K562 (cell line): ENCODE measurements around the gene ADORA2B. TPM values are rescaled to one million over a fixed set of nuclear protein-coding genes. Genes with fewer than 3 reads are reported as not detected.

Experiments used
- ATAC-seq: fragments of 200-7000 bp; cut with Tn5 transposase; 3 replicates; pipeline ENCODE4 v1.9.1; 2020; ENCODE audit warnings: moderate library complexity
- BruUV-seq: library from RNA; stranded (reverse); fragments of 400-500 nt; replicated peaks from 2 replicates; lab custom pipeline; 2021; lab: Mats Ljungman, UMichigan
- CTCF ChIA-PET: fragments of 300-600 bp; formaldehyde crosslinking; extraction: SDS; loops from one replicate; lab custom pipeline; 2021; ENCODE audit warnings: low intra/inter-chr PET ratio; lab: Yijun Ruan, JAX
- POLR2A ChIA-PET: fragments of 300-600, 350-650 bp; sonication (Branson Sonifier 250); formaldehyde crosslinking; extraction: SDS; loops from one replicate; lab custom pipeline; 2021; ENCODE audit warnings: antibody characterized with exemption, inconsistent platforms; lab: Yijun Ruan, JAX
- DNase-seq, 4 experiments: peaks; one replicate each; pipeline versions ENCODE4 v3.0.0 to v3.0.0-alpha.2; 2011 to 2018; ENCODE audit warnings: low spot score in 3 of 4, mixed read lengths in 3 of 4; ENCODE audit errors: extremely low read depth in 1 of 4
- FAIRE-seq: peaks from 2 replicates; lab custom pipeline; 2011; peaks lifted over from hg19 to GRCh38; lab: Jason Lieb, UNC
- H2AFZ ChIP-seq: 2 replicates; pipeline ENCODE4 v1.6.0; 2011; ENCODE audit warnings: low read depth, low read length, control low read depth, inconsistent platforms
- H3K27ac ChIP-seq: fragments of 200-600 bp; 3 replicates; pipeline ENCODE4 v1.8.0; 2011; ENCODE audit warnings: low read depth, mild to moderate bottlenecking, control low read depth, inconsistent platforms, low read length, moderate library complexity, mixed read lengths; ENCODE audit errors: extremely low read depth
- H3K27me3 ChIP-seq, 2 experiments: fragments of 300-600 bp in 1 of 2; 2 replicates in 1 of 2; 3 replicates in 1 of 2; pipeline versions ENCODE4 v1.6.0 to v1.8.0; 2011; ENCODE audit warnings: inconsistent platforms in 2 of 2, low read length in 2 of 2, mild to moderate bottlenecking in 1 of 2, mixed read lengths in 1 of 2, moderate library complexity in 1 of 2; ENCODE audit not compliant: control insufficient read depth in 2 of 2, insufficient read depth in 2 of 2
- H3K36me3 ChIP-seq: fragments of 300-600 bp; 3 replicates; pipeline ENCODE4 v1.8.0; 2011; ENCODE audit warnings: mild to moderate bottlenecking, low read length, inconsistent platforms; ENCODE audit not compliant: control insufficient read depth, insufficient read depth
- H3K4me1 ChIP-seq, 2 experiments: fragments of 200-600 bp in 1 of 2; replicated peaks in 1 of 2; 2 replicates in 1 of 2; 3 replicates in 1 of 2; pipeline versions ENCODE4 v1.5.1 to v1.8.0; 2011; ENCODE audit warnings: inconsistent platforms in 2 of 2, low read length in 2 of 2, mild to moderate bottlenecking in 1 of 2, mixed read lengths in 1 of 2, moderate library complexity in 1 of 2; ENCODE audit not compliant: control insufficient read depth in 2 of 2, insufficient read depth in 2 of 2
- H3K4me2 ChIP-seq: 2 replicates; pipeline ENCODE4 v1.6.1; 2011; ENCODE audit warnings: low read length, control low read depth, inconsistent platforms, mixed read lengths; ENCODE audit not compliant: insufficient read depth
- H3K4me3 ChIP-seq: fragments of 200-600 bp; sonication (generic), shearing (Covaris generic); 2 replicates; pipeline ENCODE4 v1.5.1; 2016; ENCODE audit warnings: control low read depth, inconsistent platforms
- H3K79me2 ChIP-seq: fragments of 200-600 bp; 3 replicates; pipeline ENCODE4 v1.8.0; 2011; ENCODE audit warnings: low read length, inconsistent platforms; ENCODE audit not compliant: control insufficient read depth, insufficient read depth
- H3K9ac ChIP-seq, 2 experiments: 2 replicates each; pipeline versions ENCODE4 v1.6.0 to v1.6.1; 2011; ENCODE audit warnings: low read depth in 2 of 2, low read length in 2 of 2, control low read depth in 1 of 2, inconsistent platforms in 1 of 2, mild to moderate bottlenecking in 1 of 2, mixed read lengths in 1 of 2; ENCODE audit not compliant: insufficient read depth in 1 of 2
- H3K9me1 ChIP-seq: one replicate; pipeline ENCODE4 v1.6.0; 2011; ENCODE audit warnings: inconsistent platforms, mild to moderate bottlenecking, low read length, moderate library complexity; ENCODE audit not compliant: control insufficient read depth, insufficient read depth
- H3K9me3 ChIP-seq: replicated peaks from 2 replicates; pipeline ENCODE4 v1.5.1; 2011; ENCODE audit warnings: low read depth, low read length, inconsistent platforms; ENCODE audit not compliant: control insufficient read depth, insufficient read depth
- H4K20me1 ChIP-seq: replicated peaks from 2 replicates; pipeline ENCODE4 v1.6.1; 2011; ENCODE audit warnings: low read length, inconsistent platforms, mixed read lengths; ENCODE audit not compliant: control insufficient read depth, insufficient read depth
- ARNT ChIP-seq, 2 experiments: fragments of 450-650 bp; IDR thresholded peaks; 2 replicates each; pipeline ENCODE4 v1.6.1; 2016; ENCODE audit warnings: mild to moderate bottlenecking in 1 of 2
- ATF1 ChIP-seq, 2 experiments: fragments of 450-650 bp in 1 of 2; IDR thresholded peaks; 2 replicates each; pipeline ENCODE4 v1.6.1; 2016; ENCODE audit warnings: missing compliant biosample characterization in 1 of 2, missing genetic modification characterization in 1 of 2
- CHD4 ChIP-seq: fragments of 200-600 bp; sonication (generic); IDR thresholded peaks from 3 replicates; pipeline ENCODE4 v1.6.1; 2012; ENCODE audit warnings: low read depth, mild to moderate bottlenecking, mixed read lengths, low read length, inconsistent platforms; ENCODE audit not compliant: insufficient read depth, insufficient replicate concordance, poor library complexity, severe bottlenecking
- CTCF ChIP-seq, 3 experiments: IDR thresholded peaks in 2 of 3; conservative IDR thresholded peaks in 1 of 3; 2 replicates each; pipeline ENCODE4 v1.5.1; 2011 to 2012; ENCODE audit warnings: low read length in 3 of 3, mild to moderate bottlenecking in 3 of 3, control low read depth in 2 of 3, improper control_type of control experiment in 1 of 3, inconsistent platforms in 1 of 3, low read depth in 1 of 3, mixed read lengths in 1 of 3, moderate library complexity in 1 of 3; ENCODE audit not compliant: insufficient read depth in 2 of 3
- MTA1 ChIP-seq: fragments of 450-650 bp; IDR thresholded peaks from 2 replicates; pipeline ENCODE4 v1.6.1; 2017; ENCODE audit warnings: borderline replicate concordance
- PCBP1 ChIP-seq: fragments of 200-400 bp; formaldehyde crosslinking; IDR thresholded peaks from 2 replicates; pipeline ENCODE4 v1.6.1; 2018; ENCODE audit warnings: mild to moderate bottlenecking, low read depth, low read length; ENCODE audit not compliant: poor library complexity, severe bottlenecking
- RFX7 ChIP-seq: fragments of 250-450 bp; sonication (Bioruptor Pico); IDR thresholded peaks from 2 replicates; pipeline ENCODE4 v1.5.1; 2021; ENCODE audit warnings: mild to moderate bottlenecking
- SETDB1 ChIP-seq: IDR thresholded peaks from one replicate; pipeline ENCODE4 v1.6.1; 2012; ENCODE audit warnings: low read length, control low read depth, inconsistent platforms
- TAL1 ChIP-seq: fragments of 450-650 bp; IDR thresholded peaks from 2 replicates; pipeline ENCODE4 v1.6.1; 2016; ENCODE audit warnings: mild to moderate bottlenecking
- ZBED1 ChIP-seq: IDR thresholded peaks from 2 replicates; pipeline ENCODE4 v1.6.1; 2014
- ZNF217 ChIP-seq: sonication (generic); formaldehyde crosslinking; IDR thresholded peaks from 2 replicates; pipeline ENCODE4 v1.8.0; 2022; ENCODE audit warnings: mild to moderate bottlenecking, missing genetic modification reagents
- ZNF354B ChIP-seq: fragments of 250-450 bp; sonication (Bioruptor Pico); IDR thresholded peaks from 2 replicates; pipeline ENCODE4 v1.4.0; 2020
- ZNF655 ChIP-seq: fragments of 250-450 bp; sonication (Bioruptor Pico); IDR thresholded peaks from 2 replicates; pipeline ENCODE4 v1.5.0; 2021
- WGBS: fragments of 100-300 bp; shearing (Covaris generic); methylation state at CpG from one replicate; pipeline ENCODE4 v1.1.6; 2016; ENCODE audit warnings: low coverage, mixed read lengths; ENCODE audit not compliant: insufficient coverage; ENCODE audit errors: missing lambda C conversion rate; 5-methylcytosine and 5-hydroxymethylcytosine counted together
- in situ Hi-C: fragments of 300-500 bp; cut with MboI; formaldehyde crosslinking; loops from 4 replicates; pipeline ENCODE4 v1.15.0; 2018; ENCODE audit warnings: inconsistent platforms, mixed read lengths
- intact Hi-C: fragments of 100-400 bp; cut with micrococcal nuclease; formaldehyde crosslinking; loops from 2 replicates; pipeline ENCODE4 v1.14.2; 2022
- polyA plus RNA-seq, 8 experiments: library from polyadenylated mRNA; depleted of rRNA in 4 of 8; stranded (reverse) in 5 of 8; unstranded in 3 of 8; fragments of >200 nt; fragmentation: Nextera tagmentation in 2 of 8; fragmentation: Illumina TruSeq in 1 of 8; extraction: Ambion mirVana in 2 of 8; extraction: Trizol in 1 of 8; gene quantifications; 2 replicates each; pipeline versions ENCODE4 v1.2.1 to v1.2.3, GENCODE V29; 2011 to 2014; ENCODE audit warnings: inconsistent platforms in 1 of 8, missing spikeins in 1 of 8
- total RNA-seq, 7 experiments: library from RNA; depleted of rRNA in 6 of 7; stranded (reverse); fragments of >200 nt in 6 of 7; fragmentation: Illumina TruSeq in 2 of 7; extraction: Trizol in 2 of 7; gene quantifications; 2 replicates each; pipeline versions ENCODE4 v1.2.1 to v1.2.3, GENCODE V29; 2011 to 2021; ENCODE audit warnings: low replicate concordance in 1 of 7

ADORA2B gene
- total and polyA plus RNA-seq, 9 of the 15 experiments (the other 6 are each of a cell fraction or from before 2014, with no cell fraction given): 6.4 to 16.6 (median 10.5) TPM

- H3K4me3 ChIP-seq: no peak overlapping the region
- TF ChIP-seq ARNT (IDR thresholded peaks at IDR 0.05): no peak
- TF ChIP-seq TAL1: no peak
- no peak for TF ChIP-seq ZNF354B
- TF ChIP-seq ZBED1: no peak
- TF ChIP-seq RFX7 (CRISPR knock-in tag): no peak
- TF ChIP-seq SETDB1: no peak
- TF ChIP-seq MTA1: no peak
- DNase-seq (no peak), ATAC-seq (no peak), FAIRE-seq (no peak)
- BruUV-seq: no TSS peak
- no peak overlapping the region for H3K9ac ChIP-seq
- H3K9me1 ChIP-seq: no peaks in the 10 kb centered on the region
- no peaks in the 10 kb centered on the region for H3K27me3 ChIP-seq
- ChIA-PET CTCF (no interaction called here), POLR2A (interaction anchor here (1.0 kb wide), 1 partner anchor 10 kb away, joined by 3 read pairs; no protein-coding TSS in a partner anchor)
- no peaks in the 10 kb centered on the region for H3K9me3 ChIP-seq
- in situ Hi-C loops: no loop called here
- H3K36me3 ChIP-seq: no peaks in the 10 kb centered on the region
- no peaks in the 10 kb centered on the region for H4K20me1 ChIP-seq
- WGBS: 73% methylated on average over 1 of the region's 1 CpG
- peaks cover 8 to 12% of the 10 kb centered on the region in 2 experiments; a peak in 4 of 5 replicates for H3K4me1 ChIP-seq
- no peak overlapping the region for H3K27ac ChIP-seq
- intact Hi-C loops: no loop called here
- no peak overlapping the region for H3K4me2 ChIP-seq
- H2AFZ ChIP-seq: no peak overlapping the region
- no peaks in the 10 kb centered on the region for H3K79me2 ChIP-seq
Observed at GRCh38 chr17:15896277-15896676, 48.7 kb upstream of the ADORA2B start.

GRCh38 chr17:15896834-15897233, 48.1 kb upstream of the ADORA2B start:
- Histone ChIP-seq H3K9me3 (no peaks in the 10 kb centered on the region), H2AFZ (no peak overlapping the region), H3K4me1 (peaks cover 8 to 12% of the 10 kb centered on the region in 2 experiments; a peak in 4 of 5 replicates), H3K27me3 (no peaks in the 10 kb centered on the region), H3K4me2 (no peak overlapping the region), H3K36me3 (no peaks in the 10 kb centered on the region), H3K27ac (no peak overlapping the region), H3K79me2 (no peaks in the 10 kb centered on the region), H4K20me1 (no peaks in the 10 kb centered on the region), H3K9ac (no peak overlapping the region), H3K4me3 (no peak overlapping the region), H3K9me1 (no peaks in the 10 kb centered on the region)
- FAIRE-seq: no peak
- intact Hi-C loops (no loop called here), in situ Hi-C loops (no loop called here)
- CTCF ChIA-PET: no interaction called here
- 60% methylated on average over 3 of the region's 3 CpGs for WGBS
- POLR2A ChIA-PET: no interaction called here
- no peak for ATAC-seq
- DNase-seq: no peak
- no TSS peak for BruUV-seq
- TF ChIP-seq ATF1 (CRISPR knock-in tag; IDR thresholded peaks at IDR 0.05): no peak
- TF ChIP-seq ATF1 (tag; IDR thresholded peaks at IDR 0.05): no peak
- TF ChIP-seq CTCF (IDR thresholded peaks at IDR 0.05 in 2 of 3, conservative IDR thresholded peaks at IDR 0.05 in 1 of 3; ENCODE audit: insufficient read depth in 2 of 3, low read depth in 1 of 3, low read length in 3 of 3): no peak
- TF ChIP-seq ZNF655 (CRISPR knock-in tag): no peak
- TF ChIP-seq ZNF217 (CRISPR knock-in tag): no peak
- TF ChIP-seq CHD4: no peak
- TF ChIP-seq PCBP1: no peak
